Prostate gland (tissue), 2 donors: ENCODE data around the gene ATP8B3.

Experiments used
- POLR2AphosphoS5 ChIP-seq: sonication (generic); formaldehyde crosslinking; IDR thresholded peaks from one replicate; pipeline ENCODE4 v1.6.1; 2017; ENCODE audit warnings: antibody characterized with exemption
- TF ChIP-seq, protein P1 (sequence below), 4 experiments: fragments of 200-600 bp in 2 of 4; fragments of 450-650 bp in 2 of 4; sonication (generic) in 2 of 4; IDR thresholded peaks; 1 replicate in 3 of 4; 2 replicates in 1 of 4; pipeline ENCODE4 v1.5.1; 2016 to 2019; ENCODE audit warnings: antibody characterized with exemption in 4 of 4, mild to moderate bottlenecking in 2 of 4, moderate library complexity in 2 of 4

DNA sequence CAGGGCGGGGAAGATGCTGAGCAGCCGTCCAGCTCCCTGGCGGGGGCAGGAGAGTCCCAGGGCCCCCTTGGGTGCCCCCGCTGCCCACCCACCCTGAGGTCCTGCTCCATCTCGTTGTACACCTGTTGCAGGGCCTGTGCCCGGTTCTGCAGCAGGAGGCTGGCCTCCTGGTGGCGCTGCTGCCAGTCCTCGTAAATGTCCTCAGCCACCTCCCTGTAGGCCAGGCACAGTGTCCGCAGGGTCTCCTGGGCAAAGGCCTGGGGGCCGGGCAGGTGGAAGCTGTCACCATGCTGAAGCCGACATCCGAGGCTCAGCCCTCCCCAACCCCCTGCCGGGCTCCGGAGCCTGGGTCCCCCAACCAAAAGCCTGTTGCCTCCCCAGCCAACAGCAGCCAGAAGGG lies 20.2 kb downstream of the ATP8B3 start:
- TF ChIP-seq, protein P1, sequence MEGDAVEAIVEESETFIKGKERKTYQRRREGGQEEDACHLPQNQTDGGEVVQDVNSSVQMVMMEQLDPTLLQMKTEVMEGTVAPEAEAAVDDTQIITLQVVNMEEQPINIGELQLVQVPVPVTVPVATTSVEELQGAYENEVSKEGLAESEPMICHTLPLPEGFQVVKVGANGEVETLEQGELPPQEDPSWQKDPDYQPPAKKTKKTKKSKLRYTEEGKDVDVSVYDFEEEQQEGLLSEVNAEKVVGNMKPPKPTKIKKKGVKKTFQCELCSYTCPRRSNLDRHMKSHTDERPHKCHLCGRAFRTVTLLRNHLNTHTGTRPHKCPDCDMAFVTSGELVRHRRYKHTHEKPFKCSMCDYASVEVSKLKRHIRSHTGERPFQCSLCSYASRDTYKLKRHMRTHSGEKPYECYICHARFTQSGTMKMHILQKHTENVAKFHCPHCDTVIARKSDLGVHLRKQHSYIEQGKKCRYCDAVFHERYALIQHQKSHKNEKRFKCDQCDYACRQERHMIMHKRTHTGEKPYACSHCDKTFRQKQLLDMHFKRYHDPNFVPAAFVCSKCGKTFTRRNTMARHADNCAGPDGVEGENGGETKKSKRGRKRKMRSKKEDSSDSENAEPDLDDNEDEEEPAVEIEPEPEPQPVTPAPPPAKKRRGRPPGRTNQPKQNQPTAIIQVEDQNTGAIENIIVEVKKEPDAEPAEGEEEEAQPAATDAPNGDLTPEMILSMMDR (IDR thresholded peaks at IDR 0.05) = no peak
- no peak for TF ChIP-seq POLR2AphosphoS5
